Ectodermal cell (in vitro differentiated cells): ENCODE measurements around the gene TM4SF1.

Experiments
- H3K27ac ChIP-seq: 2 replicates; pipeline ENCODE4 v1.7.0; 2013; ENCODE audit warnings: mild to moderate bottlenecking, low read depth, low read length; ENCODE audit not compliant: insufficient read depth, poor library complexity, severe bottlenecking
- H3K27me3 ChIP-seq: 2 replicates; pipeline ENCODE4 v1.7.0; 2013; ENCODE audit warnings: mild to moderate bottlenecking, low read length; ENCODE audit not compliant: insufficient read depth, control insufficient read depth, poor library complexity, severe bottlenecking
- H3K36me3 ChIP-seq: one replicate; pipeline ENCODE4 v1.7.0; 2013; ENCODE audit warnings: low read length; ENCODE audit not compliant: control insufficient read depth, insufficient read depth
- H3K4me1 ChIP-seq: one replicate; pipeline ENCODE4 v1.7.0; 2013; ENCODE audit warnings: low read length; ENCODE audit not compliant: control insufficient read depth, insufficient read depth
- H3K4me3 ChIP-seq: 2 replicates; pipeline ENCODE4 v1.7.0; 2013; ENCODE audit warnings: low read depth, low read length, control low read depth; ENCODE audit not compliant: insufficient read depth
- H3K9me3 ChIP-seq: 2 replicates; pipeline ENCODE4 v1.7.0; 2013; ENCODE audit warnings: mild to moderate bottlenecking, low read length, moderate library complexity; ENCODE audit not compliant: control insufficient read depth
- WGBS, 2 experiments: methylation state at CpG; one replicate each; pipeline ENCODE4 v1.1.7; 2013; ENCODE audit warnings: missing lambda C conversion rate in 2 of 2; 5-methylcytosine and 5-hydroxymethylcytosine counted together

TM4SF1 gene

DNA sequence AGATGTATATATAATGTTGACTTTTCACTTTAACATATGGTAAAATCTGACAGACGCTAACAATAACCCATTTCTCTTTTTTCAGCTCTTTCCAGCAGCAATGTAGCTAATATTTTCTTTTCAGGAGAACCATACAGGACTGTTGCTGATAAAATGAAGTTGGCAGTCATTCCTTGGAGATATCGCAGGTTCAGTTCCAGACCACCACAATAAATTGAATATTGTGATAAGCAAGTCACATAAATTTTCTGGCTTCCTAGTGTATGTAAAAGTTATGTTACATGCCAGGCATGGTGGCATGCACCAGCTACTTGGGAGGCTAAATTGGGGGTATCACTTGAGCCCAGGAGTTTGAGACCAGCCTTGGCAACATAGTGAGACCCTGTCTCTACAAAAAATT is 31.9 kb upstream of the TM4SF1 start:
- H3K9me3 ChIP-seq = no peaks in the 10 kb centered on the region
- no peak overlapping the region for H3K4me3 ChIP-seq
- H3K36me3 ChIP-seq = no peaks in the 10 kb centered on the region
- no peaks in the 10 kb centered on the region for H3K27me3 ChIP-seq
- no peaks in the 10 kb centered on the region for H3K4me1 ChIP-seq
- no peak overlapping the region for H3K27ac ChIP-seq
- 90% methylated on average over 2 of the region's 2 CpGs; no CpG with 5 or more reads in 1 of the 2 experiments for WGBS, 2 experiments

DNA sequence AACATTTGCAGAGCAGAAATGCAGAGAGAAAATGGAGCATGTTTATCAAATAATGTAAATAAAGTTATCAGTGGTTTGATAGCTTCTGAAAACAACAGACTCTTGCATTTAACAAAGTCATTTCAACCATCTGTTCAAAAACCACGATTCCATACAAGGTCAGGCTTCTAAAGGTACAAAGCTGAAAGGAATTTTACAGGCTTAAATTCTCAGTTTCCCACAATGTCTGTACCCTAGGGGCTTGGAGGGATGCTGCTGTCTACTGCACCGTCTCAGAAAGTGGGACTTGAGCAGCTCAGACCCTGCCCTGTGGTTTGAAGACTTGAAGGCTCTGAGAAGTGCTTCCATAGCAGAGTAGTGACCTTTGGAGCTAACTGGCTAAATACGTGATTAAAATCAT is 30.4 kb upstream of the TM4SF1 start:
- Histone ChIP-seq H3K9me3 (no peaks in the 10 kb centered on the region), H3K27me3 (no peaks in the 10 kb centered on the region), H3K36me3 (no peaks in the 10 kb centered on the region), H3K27ac (no peak overlapping the region), H3K4me1 (no peaks in the 10 kb centered on the region), H3K4me3 (no peak overlapping the region)
- 80 to 90% methylated on average over 2 of the region's 3 CpGs for WGBS, 2 experiments

DNA sequence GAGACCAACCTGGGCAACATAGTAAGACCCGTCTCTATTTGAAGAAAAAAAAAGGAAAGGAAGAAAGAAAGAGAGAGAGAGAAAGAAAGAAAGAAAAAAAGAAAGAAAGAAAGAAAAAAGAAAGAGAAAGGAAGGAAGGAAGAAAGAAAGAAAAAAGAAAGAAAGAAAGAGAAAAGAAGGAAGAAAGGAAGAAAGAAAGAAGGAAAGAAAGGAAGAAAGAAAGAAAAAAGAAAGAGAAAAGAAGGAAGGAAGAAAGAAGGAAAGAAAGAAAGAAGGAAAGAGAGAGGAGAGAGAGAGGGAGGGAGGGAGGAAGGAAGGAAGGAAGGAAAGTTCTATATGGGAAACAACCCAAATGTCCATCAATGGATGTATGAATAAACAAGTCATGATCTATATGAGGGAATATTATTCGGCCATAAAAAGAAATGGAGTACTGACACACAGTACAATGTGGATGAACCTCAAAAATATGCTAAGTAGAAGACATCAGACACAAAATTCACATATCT is 28.8 kb upstream of the TM4SF1 start:
- H3K27me3 ChIP-seq = no peaks in the 10 kb centered on the region
- 87 to 91% methylated on average over 1 to 2 of the region's 2 CpGs for WGBS, 2 experiments
- H3K27ac ChIP-seq = no peak overlapping the region
- no peaks in the 10 kb centered on the region for H3K4me1 ChIP-seq
- H3K36me3 ChIP-seq = no peaks in the 10 kb centered on the region
- no peak overlapping the region for H3K4me3 ChIP-seq
- peaks cover 3% of the 10 kb centered on the region for H3K9me3 ChIP-seq

DNA sequence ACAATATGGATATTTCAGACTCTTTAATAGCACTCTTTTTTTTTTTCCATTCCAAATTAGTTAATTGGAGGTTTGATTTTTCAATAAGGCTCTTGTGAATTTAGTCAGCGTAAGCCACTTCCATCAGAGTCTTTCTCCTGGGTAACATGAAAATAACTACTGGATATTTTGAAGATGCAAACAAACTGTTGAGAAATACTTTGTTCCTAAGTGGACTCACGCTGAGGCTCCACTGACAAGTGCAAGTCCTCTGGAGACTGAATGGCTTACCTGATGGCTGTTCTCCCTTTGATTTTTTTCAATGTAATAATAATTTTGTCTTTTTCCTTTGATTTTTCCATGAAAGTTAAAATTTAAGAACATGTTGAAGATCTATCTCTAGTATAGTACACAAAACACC is 26.0 kb upstream of the TM4SF1 start:
- Histone ChIP-seq H3K36me3 (no peaks in the 10 kb centered on the region), H3K9me3 (peaks cover 3% of the 10 kb centered on the region), H3K27me3 (no peaks in the 10 kb centered on the region), H3K27ac (no peak overlapping the region), H3K4me1 (no peaks in the 10 kb centered on the region), H3K4me3 (no peak overlapping the region)
- WGBS, 2 experiments = 87 to 98% methylated on average over 2 of the region's 2 CpGs

DNA sequence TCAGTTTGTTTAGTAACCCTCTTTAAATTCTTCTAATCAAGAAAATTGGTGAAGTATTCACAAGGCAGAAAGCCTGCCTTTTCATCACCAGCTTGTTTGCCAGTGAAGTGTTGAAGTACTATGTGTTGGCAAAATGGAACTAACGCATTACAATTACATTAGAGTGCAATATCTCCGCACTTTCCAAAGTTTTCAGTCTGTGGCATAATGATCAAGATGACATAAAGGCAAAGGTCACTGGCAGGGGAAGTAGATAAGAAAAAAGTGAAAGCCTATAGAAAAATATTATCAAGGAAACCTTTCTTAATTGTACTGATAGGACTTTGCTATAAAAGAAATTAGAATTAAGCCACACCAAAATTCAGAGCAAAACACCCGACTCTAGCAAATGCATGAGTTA is 25.0 kb upstream of the TM4SF1 start:
- Histone ChIP-seq H3K27ac (no peak overlapping the region), H3K4me1 (no peaks in the 10 kb centered on the region), H3K27me3 (no peaks in the 10 kb centered on the region), H3K4me3 (no peak overlapping the region), H3K9me3 (peaks cover 3% of the 10 kb centered on the region), H3K36me3 (no peaks in the 10 kb centered on the region)
- 97 to 100% methylated on average over 3 of the region's 3 CpGs for WGBS, 2 experiments

DNA sequence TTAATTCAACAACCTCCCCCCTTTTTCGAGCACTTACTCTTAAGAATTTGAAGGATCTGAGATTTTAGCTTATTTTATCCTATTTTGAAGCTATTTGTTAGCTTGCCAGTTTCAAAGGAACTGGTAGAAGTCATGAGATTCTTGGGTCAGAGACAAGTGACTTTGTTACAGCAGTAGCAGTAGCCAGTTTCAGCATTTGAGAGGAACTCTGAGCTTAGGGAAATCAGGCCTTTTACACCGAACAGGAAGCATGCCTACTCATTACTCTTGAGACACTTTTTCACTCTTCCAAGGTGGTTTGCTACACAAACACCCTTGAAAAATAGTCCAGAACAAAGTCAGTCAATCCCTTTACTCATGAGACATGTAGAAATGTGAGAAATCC is 24.5 kb upstream of the TM4SF1 start:
- WGBS, 2 experiments = 84 to 85% methylated on average over 2 of the region's 2 CpGs
- Histone ChIP-seq H3K4me1 (no peaks in the 10 kb centered on the region), H3K27ac (no peak overlapping the region), H3K9me3 (peaks cover 3% of the 10 kb centered on the region), H3K36me3 (no peaks in the 10 kb centered on the region), H3K27me3 (no peaks in the 10 kb centered on the region), H3K4me3 (no peak overlapping the region)

DNA sequence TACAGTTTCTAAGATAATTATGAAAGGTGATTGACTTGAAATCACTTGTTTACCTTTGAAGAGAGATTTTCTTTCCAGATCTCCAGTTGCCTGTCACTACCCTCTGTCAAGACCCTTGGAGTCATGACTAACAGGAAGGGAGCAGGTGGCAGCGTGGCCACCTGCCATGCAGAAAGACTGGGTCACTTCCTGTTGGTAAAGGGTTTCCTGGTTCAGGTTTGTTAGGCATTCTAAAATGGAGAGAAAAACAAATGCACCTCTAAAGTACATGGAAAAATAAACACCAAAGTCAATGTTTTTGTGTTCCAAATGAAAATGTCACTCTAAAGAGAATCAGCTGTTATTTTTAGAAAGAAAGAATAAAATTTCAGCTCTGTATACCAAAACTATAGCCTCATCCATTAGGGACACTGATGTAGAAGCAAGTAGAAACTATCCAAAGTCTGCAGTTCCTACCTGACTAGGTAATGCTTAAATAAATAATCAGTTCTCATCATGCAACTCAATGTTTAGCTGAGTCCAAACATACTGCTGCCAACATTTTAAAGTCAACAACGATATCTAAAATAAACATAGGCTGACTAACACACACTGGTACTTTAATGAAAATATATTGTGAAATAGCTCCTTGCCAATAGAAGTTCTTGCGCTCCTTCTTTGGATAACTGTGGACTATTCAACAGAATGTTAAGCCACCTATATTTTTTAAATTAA is 23.9 kb upstream of the TM4SF1 start:
- Histone ChIP-seq H3K27me3 (no peaks in the 10 kb centered on the region), H3K36me3 (no peaks in the 10 kb centered on the region), H3K9me3 (peaks cover 3% of the 10 kb centered on the region), H3K27ac (no peak overlapping the region), H3K4me1 (no peaks in the 10 kb centered on the region), H3K4me3 (no peak overlapping the region)
- 88 to 91% methylated on average over 3 of the region's 3 CpGs for WGBS, 2 experiments

DNA sequence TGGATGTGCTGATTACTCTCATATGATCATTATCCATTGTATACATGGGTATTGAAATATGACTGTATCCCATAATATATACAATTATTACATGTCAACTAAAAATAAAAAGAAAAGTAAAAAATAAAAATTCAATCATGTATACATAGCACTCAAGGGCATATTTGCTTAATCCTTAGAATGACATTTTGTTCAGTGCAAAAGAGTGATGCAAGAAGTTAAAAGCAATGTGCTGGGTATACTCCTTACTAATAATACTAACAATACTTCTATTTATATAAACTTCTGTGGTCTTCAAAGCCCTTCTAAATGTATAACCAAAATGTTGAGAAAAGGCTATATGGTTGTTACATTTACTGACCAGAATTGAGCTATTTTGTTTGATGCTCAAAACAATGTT is 23.2 kb upstream of the TM4SF1 start:
- H3K4me1 ChIP-seq = no peaks in the 10 kb centered on the region
- H3K27ac ChIP-seq = no peak overlapping the region
- H3K9me3 ChIP-seq = peaks cover 3% of the 10 kb centered on the region
- H3K4me3 ChIP-seq = no peak overlapping the region
- no peaks in the 10 kb centered on the region for H3K27me3 ChIP-seq
- H3K36me3 ChIP-seq = no peaks in the 10 kb centered on the region

DNA sequence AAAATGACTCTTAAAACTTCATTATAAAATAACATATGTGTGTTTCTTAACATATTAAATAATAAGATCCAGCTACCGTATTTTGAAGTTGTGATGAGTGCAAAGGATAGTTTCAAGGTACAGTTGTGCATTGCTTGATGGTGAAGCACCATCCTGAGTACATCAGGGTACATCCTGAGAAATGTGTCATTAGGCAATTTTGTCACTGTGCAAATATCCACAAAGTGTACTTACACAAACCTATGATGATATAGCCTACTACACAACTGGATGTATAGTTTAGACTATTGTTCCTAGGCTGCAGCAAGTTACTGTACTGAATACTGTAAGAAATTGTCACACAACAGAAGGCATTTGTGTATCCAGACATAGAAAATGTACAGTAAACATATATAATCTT is 20.8 kb upstream of the TM4SF1 start:
- Histone ChIP-seq H3K4me3 (no peak overlapping the region), H3K27me3 (no peaks in the 10 kb centered on the region)
- 83 to 100% methylated on average over 1 of the region's 1 CpG for WGBS, 2 experiments

DNA sequence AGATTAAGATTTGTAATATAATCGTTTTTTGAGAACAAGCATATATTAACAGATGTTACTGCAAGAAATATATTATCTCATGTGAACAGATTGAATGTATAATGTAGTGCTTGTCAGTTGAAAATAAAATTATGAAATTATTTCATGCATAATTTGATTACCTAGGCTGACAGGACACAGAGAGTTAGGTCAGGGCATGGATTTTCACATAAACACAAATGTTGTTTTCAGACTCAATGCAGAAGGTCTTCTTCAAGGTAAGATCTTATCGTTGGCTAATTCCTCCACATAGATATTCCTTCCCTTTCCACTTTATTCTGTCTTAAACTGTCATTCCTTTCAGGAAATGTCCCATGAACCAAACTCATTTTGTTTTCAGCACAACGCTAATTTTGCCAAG is 20.1 kb upstream of the TM4SF1 start:
- no peaks in the 10 kb centered on the region for H3K36me3 ChIP-seq
- 90 to 96% methylated on average over 2 of the region's 3 CpGs for WGBS, 2 experiments
- no peaks in the 10 kb centered on the region for H3K4me1 ChIP-seq
- peaks cover 3% of the 10 kb centered on the region for H3K9me3 ChIP-seq
- no peak overlapping the region for H3K4me3 ChIP-seq
- H3K27ac ChIP-seq = no peak overlapping the region
- no peaks in the 10 kb centered on the region for H3K27me3 ChIP-seq

More for the DNA sequence above, 20.8 kb upstream of the TM4SF1 start:
- Histone ChIP-seq H3K4me1 (no peaks in the 10 kb centered on the region), H3K36me3 (no peaks in the 10 kb centered on the region), H3K9me3 (peaks cover 3% of the 10 kb centered on the region), H3K27ac (no peak overlapping the region)
